HEK293 (cell line): ENCODE measurements around the gene PDE4D.

Source experiments
- CTCF ChIA-PET: fragments of 350-600 bp; formaldehyde crosslinking; extraction: SDS; loops from one replicate; lab custom pipeline; 2021; ENCODE audit warnings: antibody characterized with exemption; lab: Yijun Ruan, JAX
- POLR2A ChIA-PET: fragments of 300-600 bp; formaldehyde crosslinking; extraction: SDS; loops from one replicate; lab custom pipeline; 2020; ENCODE audit warnings: antibody characterized with exemption, inconsistent platforms; lab: Yijun Ruan, JAX
- H3K27ac ChIP-seq: fragments of 200-500 bp; sonication (Bioruptor generic); 2 replicates; pipeline ENCODE4 v1.5.1; 2014; ENCODE audit warnings: low read depth, low read length, control low read depth, inconsistent platforms; ENCODE audit errors: extremely low read depth
- H3K36me3 ChIP-seq, 2 experiments: fragments of 200-500 bp in 1 of 2; sonication (Bioruptor generic) in 1 of 2; 1 replicate in 1 of 2; 2 replicates in 1 of 2; pipeline ENCODE4 v1.5.1; 2014 to 2017; ENCODE audit warnings: inconsistent platforms in 2 of 2, low read length in 2 of 2; ENCODE audit not compliant: control insufficient read depth in 2 of 2, insufficient read depth in 1 of 2
- H3K4me1 ChIP-seq: fragments of 200-500 bp; sonication (Bioruptor generic); 2 replicates; pipeline ENCODE4 v1.5.1; 2014; ENCODE audit warnings: mild to moderate bottlenecking, low read length, inconsistent platforms; ENCODE audit not compliant: control insufficient read depth, insufficient read depth
- H3K4me3 ChIP-seq: 2 replicates; pipeline ENCODE4 v1.5.1; 2011; ENCODE audit warnings: low read depth, mild to moderate bottlenecking, control low read depth, low read length, moderate library complexity
- H3K9me3 ChIP-seq: fragments of 200-500 bp; sonication (Bioruptor generic); 2 replicates; pipeline ENCODE4 v1.5.1; 2014; ENCODE audit warnings: low read depth, low read length, inconsistent platforms; ENCODE audit not compliant: control insufficient read depth, insufficient read depth
- MYNN ChIP-seq: fragments of 450-650 bp; formaldehyde crosslinking; IDR thresholded peaks from 2 replicates; pipeline ENCODE4 v1.5.1; 2016; ENCODE audit warnings: missing biosample characterization, missing genetic modification characterization, borderline replicate concordance
- PRDM1 ChIP-seq: fragments of 450-650 bp; formaldehyde crosslinking; IDR thresholded peaks from 2 replicates; pipeline ENCODE4; 2016; ENCODE audit warnings: missing biosample characterization, missing genetic modification characterization
- SCRT1 ChIP-seq: fragments of 450-650 bp; formaldehyde crosslinking; IDR thresholded peaks from 2 replicates; pipeline ENCODE4 v1.5.1; 2016; ENCODE audit warnings: missing biosample characterization, missing genetic modification characterization, borderline replicate concordance
- SP2 ChIP-seq: fragments of 450-650 bp; formaldehyde crosslinking; IDR thresholded peaks from 2 replicates; pipeline ENCODE4 v1.5.1; 2016; ENCODE audit warnings: missing biosample characterization, missing genetic modification characterization
- ZNF114 ChIP-seq: fragments of 450-650 bp; formaldehyde crosslinking; IDR thresholded peaks from 2 replicates; pipeline ENCODE4 v1.5.0; 2017; ENCODE audit warnings: missing biosample characterization, missing genetic modification characterization
- ZNF169 ChIP-seq: fragments of 450-650 bp; formaldehyde crosslinking; IDR thresholded peaks from 2 replicates; pipeline ENCODE4 v1.5.1; 2016; ENCODE audit warnings: missing biosample characterization, missing genetic modification characterization
- ZNF214 ChIP-seq: fragments of 450-650 bp; formaldehyde crosslinking; IDR thresholded peaks from 2 replicates; pipeline ENCODE4 v1.5.1; 2017; ENCODE audit warnings: missing biosample characterization, mild to moderate bottlenecking, missing genetic modification characterization, borderline replicate concordance
- ZNF239 ChIP-seq: fragments of 450-650 bp; formaldehyde crosslinking; IDR thresholded peaks from 2 replicates; pipeline ENCODE4 v1.5.1; 2016; ENCODE audit warnings: missing biosample characterization, missing genetic modification characterization
- ZNF24 ChIP-seq: fragments of 450-650 bp; formaldehyde crosslinking; IDR thresholded peaks from 2 replicates; pipeline ENCODE4 v1.5.1; 2016; ENCODE audit warnings: missing biosample characterization, missing genetic modification characterization
- ZNF555 ChIP-seq: fragments of 450-650 bp; formaldehyde crosslinking; conservative IDR thresholded peaks from 2 replicates; pipeline ENCODE4 v1.5.1; 2017; ENCODE audit warnings: missing biosample characterization, mild to moderate bottlenecking, missing genetic modification characterization, inconsistent platforms
- ZNF571 ChIP-seq: fragments of 450-650 bp; formaldehyde crosslinking; IDR thresholded peaks from 2 replicates; pipeline ENCODE4 v1.5.0; 2017; ENCODE audit warnings: missing biosample characterization, missing genetic modification characterization
- ZNF596 ChIP-seq: fragments of 450-650 bp; IDR thresholded peaks from 2 replicates; pipeline ENCODE4 v1.5.0; 2018; ENCODE audit warnings: missing biosample characterization, mild to moderate bottlenecking, missing genetic modification characterization, moderate library complexity
- ZNF843 ChIP-seq: fragments of 450-650 bp; formaldehyde crosslinking; IDR thresholded peaks from 2 replicates; pipeline ENCODE4 v1.5.1; 2016; ENCODE audit warnings: missing biosample characterization, missing genetic modification characterization
- ZSCAN16 ChIP-seq: fragments of 450-650 bp; formaldehyde crosslinking; IDR thresholded peaks from 2 replicates; pipeline ENCODE4 v1.5.1; 2016; ENCODE audit warnings: missing biosample characterization, missing genetic modification characterization
- TF ChIP-seq, protein P1 (sequence below): fragments of 450-650 bp; formaldehyde crosslinking; IDR thresholded peaks from 2 replicates; pipeline ENCODE4 v1.5.1; 2016; ENCODE audit warnings: missing biosample characterization, missing genetic modification characterization
- TF ChIP-seq, protein P2 (sequence below): fragments of 450-650 bp; IDR thresholded peaks from 2 replicates; pipeline ENCODE4 v1.5.1; 2018; ENCODE audit warnings: missing biosample characterization, missing genetic modification characterization
- TF ChIP-seq, protein P3 (sequence below): IDR thresholded peaks from 2 replicates; pipeline ENCODE4 v1.6.1; 2011; ENCODE audit warnings: mild to moderate bottlenecking, low read depth, low read length, borderline replicate concordance
- TF ChIP-seq, protein P4 (sequence below): fragments of 450-650 bp; formaldehyde crosslinking; IDR thresholded peaks from 2 replicates; pipeline ENCODE4 v1.5.1; 2016; ENCODE audit warnings: missing biosample characterization, missing genetic modification characterization, borderline replicate concordance

PDE4D gene

DNA sequence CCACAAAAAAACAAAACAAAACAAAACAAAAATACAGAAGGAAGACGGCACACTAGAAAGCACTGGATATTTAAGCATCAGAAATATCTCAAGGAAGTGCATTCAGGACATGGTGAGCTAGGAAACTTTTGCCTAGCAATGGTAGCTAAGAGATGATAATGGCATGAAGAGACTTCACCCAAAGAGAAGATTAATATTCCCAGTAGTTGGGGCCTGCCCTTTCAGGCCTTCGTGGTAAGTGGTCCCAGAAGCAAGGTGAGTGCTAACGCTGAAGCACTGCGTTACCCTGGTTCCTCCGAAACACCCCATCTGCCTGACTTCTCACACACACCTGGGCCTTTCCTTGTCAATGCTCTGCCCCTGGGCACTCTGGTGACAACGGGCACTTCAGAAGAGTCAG lies 725.5 kb downstream of the PDE4D start:
- no peaks in the 10 kb centered on the region; a peak in 1 of 3 replicates for H3K36me3 ChIP-seq
- no peak overlapping the region for H3K4me3 ChIP-seq
- no peak overlapping the region for H3K27ac ChIP-seq
- no peaks in the 10 kb centered on the region for H3K4me1 ChIP-seq
- ChIA-PET POLR2A (no interaction called here), CTCF (interaction anchor here (0.8 to 0.9 kb wide), 2 partner anchors 10 to 282 kb away, joined by 3 to 4 read pairs; no protein-coding TSS in a partner anchor)
- no peak for TF ChIP-seq MYNN (tag by site-specific recombination)
- TF ChIP-seq, protein P1, sequence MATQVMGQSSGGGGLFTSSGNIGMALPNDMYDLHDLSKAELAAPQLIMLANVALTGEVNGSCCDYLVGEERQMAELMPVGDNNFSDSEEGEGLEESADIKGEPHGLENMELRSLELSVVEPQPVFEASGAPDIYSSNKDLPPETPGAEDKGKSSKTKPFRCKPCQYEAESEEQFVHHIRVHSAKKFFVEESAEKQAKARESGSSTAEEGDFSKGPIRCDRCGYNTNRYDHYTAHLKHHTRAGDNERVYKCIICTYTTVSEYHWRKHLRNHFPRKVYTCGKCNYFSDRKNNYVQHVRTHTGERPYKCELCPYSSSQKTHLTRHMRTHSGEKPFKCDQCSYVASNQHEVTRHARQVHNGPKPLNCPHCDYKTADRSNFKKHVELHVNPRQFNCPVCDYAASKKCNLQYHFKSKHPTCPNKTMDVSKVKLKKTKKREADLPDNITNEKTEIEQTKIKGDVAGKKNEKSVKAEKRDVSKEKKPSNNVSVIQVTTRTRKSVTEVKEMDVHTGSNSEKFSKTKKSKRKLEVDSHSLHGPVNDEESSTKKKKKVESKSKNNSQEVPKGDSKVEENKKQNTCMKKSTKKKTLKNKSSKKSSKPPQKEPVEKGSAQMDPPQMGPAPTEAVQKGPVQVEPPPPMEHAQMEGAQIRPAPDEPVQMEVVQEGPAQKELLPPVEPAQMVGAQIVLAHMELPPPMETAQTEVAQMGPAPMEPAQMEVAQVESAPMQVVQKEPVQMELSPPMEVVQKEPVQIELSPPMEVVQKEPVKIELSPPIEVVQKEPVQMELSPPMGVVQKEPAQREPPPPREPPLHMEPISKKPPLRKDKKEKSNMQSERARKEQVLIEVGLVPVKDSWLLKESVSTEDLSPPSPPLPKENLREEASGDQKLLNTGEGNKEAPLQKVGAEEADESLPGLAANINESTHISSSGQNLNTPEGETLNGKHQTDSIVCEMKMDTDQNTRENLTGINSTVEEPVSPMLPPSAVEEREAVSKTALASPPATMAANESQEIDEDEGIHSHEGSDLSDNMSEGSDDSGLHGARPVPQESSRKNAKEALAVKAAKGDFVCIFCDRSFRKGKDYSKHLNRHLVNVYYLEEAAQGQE (tag by site-specific recombination): no peak
- no peak for TF ChIP-seq PRDM1 (tag by site-specific recombination)
- no peak for TF ChIP-seq ZNF114 (tag by site-specific recombination)
- no peak for TF ChIP-seq ZSCAN16 (tag by site-specific recombination)
- no peak for TF ChIP-seq ZNF555 (tag by site-specific recombination)
- no peak for TF ChIP-seq SP2 (tag by site-specific recombination)
- no peak for TF ChIP-seq ZNF214 (tag by site-specific recombination)
- TF ChIP-seq ZNF24 (tag by site-specific recombination): no peak
- TF ChIP-seq ZNF843 (tag by site-specific recombination): no peak
- TF ChIP-seq ZNF169 (tag by site-specific recombination): no peak
- TF ChIP-seq ZNF596 (tag by site-specific recombination): no peak
- no peak for TF ChIP-seq ZNF571 (tag by site-specific recombination)
- TF ChIP-seq, protein P2, sequence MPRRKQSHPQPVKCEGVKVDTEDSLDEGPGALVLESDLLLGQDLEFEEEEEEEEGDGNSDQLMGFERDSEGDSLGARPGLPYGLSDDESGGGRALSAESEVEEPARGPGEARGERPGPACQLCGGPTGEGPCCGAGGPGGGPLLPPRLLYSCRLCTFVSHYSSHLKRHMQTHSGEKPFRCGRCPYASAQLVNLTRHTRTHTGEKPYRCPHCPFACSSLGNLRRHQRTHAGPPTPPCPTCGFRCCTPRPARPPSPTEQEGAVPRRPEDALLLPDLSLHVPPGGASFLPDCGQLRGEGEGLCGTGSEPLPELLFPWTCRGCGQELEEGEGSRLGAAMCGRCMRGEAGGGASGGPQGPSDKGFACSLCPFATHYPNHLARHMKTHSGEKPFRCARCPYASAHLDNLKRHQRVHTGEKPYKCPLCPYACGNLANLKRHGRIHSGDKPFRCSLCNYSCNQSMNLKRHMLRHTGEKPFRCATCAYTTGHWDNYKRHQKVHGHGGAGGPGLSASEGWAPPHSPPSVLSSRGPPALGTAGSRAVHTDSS (tag by site-specific recombination): no peak
- TF ChIP-seq, protein P3, sequence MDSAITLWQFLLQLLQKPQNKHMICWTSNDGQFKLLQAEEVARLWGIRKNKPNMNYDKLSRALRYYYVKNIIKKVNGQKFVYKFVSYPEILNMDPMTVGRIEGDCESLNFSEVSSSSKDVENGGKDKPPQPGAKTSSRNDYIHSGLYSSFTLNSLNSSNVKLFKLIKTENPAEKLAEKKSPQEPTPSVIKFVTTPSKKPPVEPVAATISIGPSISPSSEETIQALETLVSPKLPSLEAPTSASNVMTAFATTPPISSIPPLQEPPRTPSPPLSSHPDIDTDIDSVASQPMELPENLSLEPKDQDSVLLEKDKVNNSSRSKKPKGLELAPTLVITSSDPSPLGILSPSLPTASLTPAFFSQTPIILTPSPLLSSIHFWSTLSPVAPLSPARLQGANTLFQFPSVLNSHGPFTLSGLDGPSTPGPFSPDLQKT: no peak
- TF ChIP-seq SCRT1 (tag by site-specific recombination): no peak
- TF ChIP-seq, protein P4, sequence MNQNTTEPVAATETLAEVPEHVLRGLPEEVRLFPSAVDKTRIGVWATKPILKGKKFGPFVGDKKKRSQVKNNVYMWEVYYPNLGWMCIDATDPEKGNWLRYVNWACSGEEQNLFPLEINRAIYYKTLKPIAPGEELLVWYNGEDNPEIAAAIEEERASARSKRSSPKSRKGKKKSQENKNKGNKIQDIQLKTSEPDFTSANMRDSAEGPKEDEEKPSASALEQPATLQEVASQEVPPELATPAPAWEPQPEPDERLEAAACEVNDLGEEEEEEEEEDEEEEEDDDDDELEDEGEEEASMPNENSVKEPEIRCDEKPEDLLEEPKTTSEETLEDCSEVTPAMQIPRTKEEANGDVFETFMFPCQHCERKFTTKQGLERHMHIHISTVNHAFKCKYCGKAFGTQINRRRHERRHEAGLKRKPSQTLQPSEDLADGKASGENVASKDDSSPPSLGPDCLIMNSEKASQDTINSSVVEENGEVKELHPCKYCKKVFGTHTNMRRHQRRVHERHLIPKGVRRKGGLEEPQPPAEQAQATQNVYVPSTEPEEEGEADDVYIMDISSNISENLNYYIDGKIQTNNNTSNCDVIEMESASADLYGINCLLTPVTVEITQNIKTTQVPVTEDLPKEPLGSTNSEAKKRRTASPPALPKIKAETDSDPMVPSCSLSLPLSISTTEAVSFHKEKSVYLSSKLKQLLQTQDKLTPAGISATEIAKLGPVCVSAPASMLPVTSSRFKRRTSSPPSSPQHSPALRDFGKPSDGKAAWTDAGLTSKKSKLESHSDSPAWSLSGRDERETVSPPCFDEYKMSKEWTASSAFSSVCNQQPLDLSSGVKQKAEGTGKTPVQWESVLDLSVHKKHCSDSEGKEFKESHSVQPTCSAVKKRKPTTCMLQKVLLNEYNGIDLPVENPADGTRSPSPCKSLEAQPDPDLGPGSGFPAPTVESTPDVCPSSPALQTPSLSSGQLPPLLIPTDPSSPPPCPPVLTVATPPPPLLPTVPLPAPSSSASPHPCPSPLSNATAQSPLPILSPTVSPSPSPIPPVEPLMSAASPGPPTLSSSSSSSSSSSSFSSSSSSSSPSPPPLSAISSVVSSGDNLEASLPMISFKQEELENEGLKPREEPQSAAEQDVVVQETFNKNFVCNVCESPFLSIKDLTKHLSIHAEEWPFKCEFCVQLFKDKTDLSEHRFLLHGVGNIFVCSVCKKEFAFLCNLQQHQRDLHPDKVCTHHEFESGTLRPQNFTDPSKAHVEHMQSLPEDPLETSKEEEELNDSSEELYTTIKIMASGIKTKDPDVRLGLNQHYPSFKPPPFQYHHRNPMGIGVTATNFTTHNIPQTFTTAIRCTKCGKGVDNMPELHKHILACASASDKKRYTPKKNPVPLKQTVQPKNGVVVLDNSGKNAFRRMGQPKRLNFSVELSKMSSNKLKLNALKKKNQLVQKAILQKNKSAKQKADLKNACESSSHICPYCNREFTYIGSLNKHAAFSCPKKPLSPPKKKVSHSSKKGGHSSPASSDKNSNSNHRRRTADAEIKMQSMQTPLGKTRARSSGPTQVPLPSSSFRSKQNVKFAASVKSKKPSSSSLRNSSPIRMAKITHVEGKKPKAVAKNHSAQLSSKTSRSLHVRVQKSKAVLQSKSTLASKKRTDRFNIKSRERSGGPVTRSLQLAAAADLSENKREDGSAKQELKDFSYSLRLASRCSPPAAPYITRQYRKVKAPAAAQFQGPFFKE (tag by site-specific recombination): no peak
- TF ChIP-seq ZNF239 (tag by site-specific recombination): no peak
- H3K9me3 ChIP-seq: no peaks in the 10 kb centered on the region
